NCI-H1930 (cell line): ENCODE measurements around the gene IQGAP2.
"Not testable (repeated sequence)": the region's sequence is repeated elsewhere in the genome, so short reads cannot be mapped to it uniquely, and the experiment has no call there.

Source experiments
- DNase-seq, 2 experiments: peaks; one replicate each; lab custom pipeline; 2025; lab: John Stamatoyannopoulos, UW

The IQGAP2 gene

DNA sequence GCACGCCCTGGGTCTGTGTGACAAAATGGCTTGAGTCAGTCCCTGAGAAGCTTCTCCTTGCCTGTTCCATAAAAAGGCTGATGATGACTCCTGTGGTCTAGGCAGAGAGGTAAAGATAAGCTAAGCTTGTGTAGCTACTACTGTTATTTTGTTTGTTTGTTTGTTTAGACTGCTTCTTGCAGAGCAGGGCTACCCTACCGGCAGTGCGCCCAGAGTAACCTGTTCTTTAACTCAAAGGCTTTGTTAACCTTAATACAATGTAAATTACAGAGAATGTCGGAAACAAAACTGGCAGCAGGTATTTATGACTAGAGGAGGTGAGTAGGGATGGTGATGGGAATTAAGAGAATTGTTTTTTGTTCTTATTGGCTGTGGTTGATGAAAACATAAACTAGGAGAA is 132.5 kb downstream of the IQGAP2 start:
- no peak for DNase-seq

DNA sequence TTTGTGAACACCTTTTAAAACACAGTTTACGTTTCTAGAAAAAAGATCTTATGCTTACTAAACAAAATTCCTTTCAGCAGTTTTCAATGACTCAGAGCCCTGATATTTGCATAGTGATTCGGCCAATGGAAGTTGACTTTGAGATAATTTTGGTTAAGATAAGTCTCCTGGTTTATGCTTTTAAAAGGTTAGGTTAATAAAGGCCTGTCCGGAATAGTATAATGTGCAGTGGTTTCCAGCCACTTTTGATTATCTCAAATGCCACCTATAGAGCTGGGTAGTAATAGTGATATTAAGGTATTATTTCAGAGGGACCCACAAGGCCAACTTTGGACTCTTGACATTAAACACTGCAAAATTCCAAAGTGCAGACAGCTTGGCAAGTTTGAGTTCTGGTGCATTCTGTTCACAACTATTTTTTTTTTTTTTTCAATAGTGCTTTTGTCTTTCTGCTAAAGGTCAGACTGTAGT is 134.0 kb downstream of the IQGAP2 start:
- DNase-seq: no peak

GRCh38 chr5:76542241-76542640 is 139.2 kb downstream of the IQGAP2 start:
- DNase-seq: no peak

DNA sequence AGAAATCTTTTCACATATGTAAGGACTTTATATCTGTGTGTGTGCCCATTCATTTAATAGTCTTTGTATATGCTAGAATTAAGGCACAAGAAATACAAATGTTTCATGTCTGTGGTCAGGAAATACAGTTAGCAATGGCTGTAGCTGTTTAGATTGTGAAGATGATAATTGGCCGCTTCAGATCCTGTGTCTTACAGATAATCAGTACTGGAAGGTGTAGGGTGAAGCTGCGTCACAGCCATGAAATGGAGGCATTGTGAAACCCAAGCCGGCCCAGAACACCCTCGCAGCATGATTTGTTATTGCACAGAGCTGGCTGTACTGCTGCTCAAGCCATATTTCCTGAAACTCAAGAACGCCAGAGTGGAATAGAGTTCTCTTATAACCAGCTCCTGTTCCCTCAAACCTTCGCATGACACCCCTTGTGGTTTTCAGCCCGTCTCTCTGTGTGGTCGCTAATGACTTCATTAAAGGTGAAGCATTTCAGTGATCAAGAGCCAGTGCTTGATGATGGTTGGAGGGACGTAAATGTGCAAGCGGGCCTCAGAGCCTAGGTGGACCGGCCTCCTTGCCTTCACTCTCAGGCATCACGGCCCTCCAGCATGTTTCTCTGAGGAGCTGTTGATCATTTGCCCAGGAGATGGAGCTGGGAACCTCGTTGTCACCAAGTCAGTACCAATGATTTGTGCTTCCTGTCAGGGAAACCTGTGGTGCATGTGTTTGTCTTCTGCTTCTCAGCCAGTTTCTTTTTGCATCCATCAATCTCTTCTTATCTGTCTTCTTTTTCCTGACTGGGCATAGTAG is 140.0 kb downstream of the IQGAP2 start:
- DNase-seq: no peak

DNA sequence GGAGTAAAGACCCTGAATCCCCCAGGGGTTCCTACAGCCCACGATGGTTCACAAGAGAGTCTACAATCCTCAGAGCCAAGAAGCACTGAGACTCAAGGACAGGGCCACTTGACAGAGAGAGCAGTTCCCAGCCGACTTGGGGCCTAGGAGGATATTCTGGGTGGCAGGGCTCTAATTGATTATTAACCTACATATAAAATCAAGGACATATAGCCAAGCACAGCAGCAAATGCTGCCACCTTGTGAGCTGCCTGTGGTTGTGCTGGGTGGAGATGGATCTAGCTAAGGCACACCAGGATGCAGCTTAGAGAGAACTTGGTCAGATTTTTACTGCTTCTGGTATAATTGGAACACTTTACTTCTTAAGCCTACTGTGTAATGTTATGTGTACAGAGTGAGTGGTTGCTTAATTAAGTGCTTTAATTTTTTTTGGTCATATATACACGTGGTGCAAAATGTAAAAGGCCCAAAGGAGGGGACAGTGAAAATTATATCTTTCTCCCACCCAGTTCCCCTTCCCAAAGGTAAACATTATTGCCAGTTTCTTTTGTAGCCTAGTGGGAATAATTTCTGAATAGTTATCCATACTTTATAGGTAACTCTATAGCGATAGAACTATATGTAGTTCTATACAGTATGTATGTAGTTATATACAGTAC is 141.3 kb downstream of the IQGAP2 start:
- DNase-seq: no peak

DNA sequence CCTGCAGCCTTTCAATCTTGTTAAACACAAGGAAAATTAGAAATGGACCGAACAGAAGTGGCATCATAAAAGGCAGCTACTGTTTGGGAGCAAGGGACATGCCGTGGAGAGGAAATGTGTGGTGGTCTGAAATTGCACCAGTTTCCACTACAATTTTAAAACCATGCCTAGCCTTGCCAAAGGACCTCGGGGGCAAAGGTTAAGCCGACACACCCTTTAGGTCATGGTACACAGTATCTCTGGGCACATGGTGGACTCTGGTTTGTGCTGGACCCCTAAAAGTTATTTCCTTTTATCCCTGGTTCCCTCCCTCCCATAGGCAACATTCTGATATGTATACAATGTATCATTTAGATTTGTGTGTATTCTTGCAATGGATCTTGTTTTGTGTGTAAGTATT is 142.1 kb downstream of the IQGAP2 start:
- no peak for DNase-seq

DNA sequence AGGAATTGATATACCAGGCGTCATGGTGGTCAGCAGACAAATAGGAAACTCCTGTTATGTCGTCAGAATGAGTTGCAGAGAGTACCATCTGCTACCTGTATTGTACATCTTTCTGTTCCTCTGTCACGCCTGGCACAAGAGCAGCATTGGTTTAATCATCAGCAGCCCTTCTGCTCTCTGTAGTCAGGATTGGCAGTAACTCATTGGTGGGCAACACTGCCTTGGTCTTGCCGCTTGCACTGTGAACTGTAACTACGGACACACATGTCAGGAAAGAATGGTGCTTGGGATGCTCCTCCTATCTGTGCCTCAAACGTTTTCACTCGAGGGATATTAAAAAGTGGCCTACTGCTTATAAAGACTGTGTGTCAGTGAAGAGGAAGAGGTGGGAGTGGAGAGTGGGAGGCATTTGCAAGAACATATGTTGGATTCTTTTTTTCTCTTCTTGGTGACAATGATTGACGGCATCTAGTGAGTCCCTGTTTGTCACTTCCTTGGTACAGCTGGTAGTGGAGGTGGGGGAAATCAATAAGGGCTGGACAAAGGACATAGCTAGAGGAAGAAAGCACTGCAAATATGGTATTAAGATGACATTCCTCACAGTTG is 143.5 kb downstream of the IQGAP2 start:
- DNase-seq: no peak

DNA sequence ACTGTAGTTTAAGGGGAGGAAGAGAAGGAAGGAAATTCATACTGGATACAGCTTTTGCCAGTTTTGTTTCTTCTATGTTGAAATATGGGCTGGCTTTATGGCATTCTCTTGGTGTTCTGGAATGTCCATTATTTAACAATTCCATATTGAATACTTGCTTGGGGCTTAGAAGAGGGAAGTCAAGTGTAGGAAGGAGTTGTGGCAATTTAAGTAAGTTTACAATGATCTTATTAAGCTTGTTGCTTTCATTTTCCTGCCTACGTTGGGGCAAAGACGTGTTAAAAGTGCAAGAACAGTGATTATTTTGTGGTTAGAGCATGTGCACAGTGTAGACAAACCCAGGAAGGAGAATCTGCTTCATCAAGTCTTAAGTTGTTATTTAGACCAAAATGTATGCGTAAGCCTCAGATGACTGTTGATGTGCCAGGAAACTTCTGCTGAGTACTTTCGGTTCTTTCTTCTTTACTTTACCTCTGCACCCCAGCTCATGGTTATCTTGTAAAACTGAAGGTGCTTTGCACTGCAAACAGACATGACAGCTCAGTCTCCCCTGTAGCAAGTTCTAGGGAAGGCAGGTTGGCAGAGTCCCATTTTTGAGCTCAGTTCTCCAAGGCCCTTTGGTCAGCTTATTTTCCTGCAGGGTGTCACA is 144.3 kb downstream of the IQGAP2 start:
- DNase-seq: no peak

DNA sequence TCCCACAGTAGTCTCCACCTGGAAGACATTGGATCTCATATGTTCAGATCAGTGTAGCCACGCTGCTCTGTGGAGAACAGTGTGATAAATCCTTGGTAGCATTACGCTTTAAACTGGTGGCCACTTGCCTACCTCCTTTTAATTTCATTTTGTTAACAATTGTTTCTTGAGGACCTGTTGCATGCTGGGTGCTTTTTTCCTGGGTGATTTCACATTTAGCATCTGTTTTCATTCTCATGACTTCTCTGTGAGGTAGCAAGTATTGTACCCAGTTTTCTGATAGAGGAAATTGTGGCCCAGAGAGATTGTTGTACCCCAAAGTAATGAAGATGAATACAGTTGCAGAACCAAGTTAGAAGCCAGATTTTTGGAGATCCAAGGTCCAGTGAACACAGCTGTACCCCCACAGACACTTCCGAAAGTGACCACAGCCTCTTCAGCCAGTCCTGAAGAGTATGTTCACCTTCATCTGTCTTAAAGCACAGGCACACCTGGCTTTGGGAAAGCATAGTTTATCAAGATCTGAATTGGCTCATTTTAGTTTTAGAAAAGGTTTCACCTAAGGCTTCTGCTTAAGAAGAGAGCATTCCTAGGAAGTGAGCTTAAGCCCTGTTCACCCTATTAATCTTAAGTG is 144.9 kb downstream of the IQGAP2 start:
- no peak for DNase-seq

GRCh38 chr5:76548525-76549229 is 145.6 kb downstream of the IQGAP2 start:
- no peak for DNase-seq

- DNase-seq: not testable (repeated sequence)
Measured at GRCh38 chr5:76550881-76551280, 147.8 kb downstream of the IQGAP2 start.

- no peak for DNase-seq
Measured at GRCh38 chr5:76552546-76552945, 149.5 kb downstream of the IQGAP2 start.

GRCh38 chr5:76553251-76553650 is 150.2 kb downstream of the IQGAP2 start:
- no peak for DNase-seq

- DNase-seq: no peak
Measured at GRCh38 chr5:76555114-76555513, 152.0 kb downstream of the IQGAP2 start.

DNA sequence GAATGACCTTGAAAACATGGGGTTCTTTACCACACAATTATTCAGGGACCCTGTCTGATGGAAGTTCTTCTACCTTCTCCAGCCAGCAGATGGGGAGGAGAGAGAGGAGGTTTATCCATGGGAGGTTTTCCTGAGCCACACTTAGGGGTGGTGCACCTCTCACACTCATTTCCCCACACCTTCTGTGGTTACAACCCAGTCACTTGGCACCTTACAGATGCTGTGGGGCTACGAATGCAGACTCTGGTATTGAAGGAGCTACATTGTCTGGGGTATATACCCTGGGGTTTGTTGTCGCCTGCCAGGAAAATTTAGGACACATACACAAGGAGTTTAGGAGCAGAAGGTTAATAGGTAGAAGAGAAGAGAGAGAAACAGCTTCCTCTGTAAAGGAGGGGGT is 152.6 kb downstream of the IQGAP2 start:
- DNase-seq: no peak

- DNase-seq: no peak
Measured at GRCh38 chr5:76556511-76557221, 153.6 kb downstream of the IQGAP2 start.

GRCh38 chr5:76560952-76561891 is 158.1 kb downstream of the IQGAP2 start:
- no peak for DNase-seq

DNA sequence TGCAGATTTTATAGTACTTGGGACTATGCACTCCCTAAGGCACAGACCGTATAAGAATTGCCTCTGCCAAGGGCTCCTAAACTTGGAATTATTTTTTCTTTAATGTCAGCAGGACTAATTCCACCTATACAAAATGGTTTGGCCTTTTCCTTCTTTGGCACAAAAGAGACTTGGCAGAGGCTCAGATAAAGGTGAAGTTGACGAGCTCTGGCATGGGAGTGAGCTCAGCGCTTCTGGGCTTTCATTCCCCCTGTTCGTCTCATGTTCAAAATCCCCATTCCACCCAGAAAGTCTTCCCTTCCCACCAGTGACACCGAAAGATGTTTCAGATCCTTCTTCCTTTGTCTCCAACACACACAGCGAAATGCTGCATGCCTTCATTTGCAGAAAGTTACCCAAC is 158.9 kb downstream of the IQGAP2 start:
- DNase-seq: no peak

DNA sequence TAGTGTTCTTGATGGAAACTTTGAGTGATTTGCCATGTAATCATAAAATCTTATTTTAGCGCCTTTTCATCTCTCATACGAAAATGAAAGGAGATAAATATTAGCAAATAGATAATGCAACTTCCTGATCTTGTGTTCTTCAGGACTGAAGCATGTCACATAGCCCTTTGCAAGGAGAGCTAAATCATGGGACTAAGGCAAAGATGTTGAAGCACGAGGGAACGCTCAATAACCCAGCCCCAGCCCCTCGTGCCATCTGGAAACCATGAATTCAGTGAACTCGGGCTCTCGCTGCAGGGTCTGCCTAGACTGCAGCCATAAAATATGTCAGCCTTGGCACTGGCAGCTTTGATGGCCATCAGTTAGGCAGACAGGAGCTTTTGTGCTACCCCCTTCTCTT is 161.9 kb downstream of the IQGAP2 start:
- no peak for DNase-seq

DNA sequence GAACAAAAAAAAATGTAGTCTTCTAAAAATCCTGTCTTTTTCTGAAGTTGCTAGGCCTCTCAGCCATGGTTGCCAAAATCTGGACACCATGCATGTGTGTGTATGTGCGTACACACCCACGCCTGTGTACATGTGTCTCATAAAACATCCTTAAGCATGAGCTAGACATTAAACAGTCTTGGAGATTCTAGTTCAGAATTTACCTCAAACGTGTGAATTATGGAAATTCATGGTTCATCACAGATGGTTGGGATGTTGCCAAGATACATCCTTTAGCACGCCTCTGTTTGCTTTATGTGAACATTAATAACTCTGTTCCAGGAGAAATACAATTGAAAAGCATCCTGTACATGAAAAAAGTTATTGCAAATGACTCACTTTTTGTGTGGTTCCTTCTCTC is 167.1 kb downstream of the IQGAP2 start:
- DNase-seq: no peak
